Stimulated activated CD8-positive, alpha-beta memory T cell treated with anti-CD3 and anti-CD28 coated beads, Interleukin-4, amount 100 ng/mL, for 1 hour (primary cell): ENCODE measurements around the gene AIP.

Experiments used
- DNase-seq, 2 donors: peaks; one replicate each; pipeline ENCODE4 v3.0.0-alpha.2; 2020; ENCODE audit warnings: low read depth in 2 of 2, low spot score in 1 of 2

AIP gene

GRCh38 chr11:67482827-67483798 is at the start of gene AIP:
TSS of gene AIP (plus strand) at chr11:67483026. CDS start at chr11:67483159, 133 bp downstream.
- DNase-seq = peak; percentile 83 to 91

GRCh38 chr11:67433536-67434394 is 49.1 kb upstream of the AIP start:
- no peak for DNase-seq

GRCh38 chr11:67434395-67434881 is 48.4 kb upstream of the AIP start:
- no peak for DNase-seq

DNA sequence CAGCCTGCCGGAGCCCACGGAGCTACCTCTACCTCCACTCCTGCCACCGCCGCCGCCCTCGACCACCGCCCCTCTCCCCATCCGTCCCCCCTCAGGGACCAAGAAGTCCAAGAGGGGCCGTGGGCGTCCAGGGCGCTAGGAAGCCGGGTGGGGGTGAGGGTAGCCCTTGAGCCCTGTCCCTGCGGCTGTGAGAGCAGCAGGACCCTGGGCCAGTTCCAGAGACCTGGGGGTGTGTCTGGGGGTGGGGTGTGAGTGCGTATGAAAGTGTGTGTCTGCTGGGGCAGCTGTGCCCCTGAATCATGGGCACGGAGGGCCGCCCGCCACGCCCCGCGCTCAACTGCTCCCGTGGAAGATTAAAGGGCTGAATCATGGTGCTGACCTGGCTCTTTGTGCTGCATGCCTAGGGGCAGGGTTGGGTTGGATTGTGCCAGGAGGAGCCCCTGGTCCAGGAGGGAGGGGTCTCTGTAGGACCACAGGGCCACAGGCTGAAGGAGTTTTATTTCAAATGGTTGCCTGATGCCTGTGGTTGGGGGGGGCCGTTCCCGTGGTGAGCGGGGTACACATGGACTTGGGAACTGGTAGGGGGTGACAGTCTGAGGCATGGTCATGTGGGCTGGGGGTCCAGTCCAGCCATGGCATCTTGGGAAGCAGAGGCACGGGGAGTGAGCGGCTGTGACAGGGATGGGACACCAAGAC is 47.6 kb upstream of the AIP start:
- DNase-seq = no peak

GRCh38 chr11:67435727-67436458 is 46.9 kb upstream of the AIP start:
- no peak for DNase-seq

GRCh38 chr11:67436459-67437081 is 46.3 kb upstream of the AIP start:
- peak in 1 of 2 donors; percentile 35 for DNase-seq

- peak; percentile 62 to 71 for DNase-seq
Measured at GRCh38 chr11:67437082-67437808, 45.6 kb upstream of the AIP start, which contains the start of gene PTPRCAP. TSS of gene PTPRCAP (minus strand) at chr11:67437682. CDS start at chr11:67437619, 63 bp downstream.

DNA sequence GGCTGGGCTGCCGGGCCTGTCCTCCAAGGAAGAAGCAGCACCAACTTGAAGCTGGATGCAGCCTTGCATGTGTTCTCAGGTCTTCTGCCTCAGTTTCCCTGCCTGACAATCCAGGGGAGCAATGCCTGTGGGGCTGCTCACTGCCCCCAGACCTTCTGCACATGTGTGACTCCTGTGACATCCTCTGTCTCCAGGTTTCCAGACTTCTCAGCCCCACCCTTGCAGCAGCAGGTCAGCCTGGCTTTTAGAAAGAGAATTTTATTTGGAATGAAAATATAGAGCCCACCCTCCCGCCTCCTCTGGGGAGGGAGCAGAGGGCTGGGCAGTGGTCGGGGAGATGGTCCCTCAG is 45.0 kb upstream of the AIP start:
- DNase-seq = no peak

- DNase-seq = peak in 1 of 2 donors; percentile 50
Measured at GRCh38 chr11:67438158-67438902, 44.5 kb upstream of the AIP start.

DNA sequence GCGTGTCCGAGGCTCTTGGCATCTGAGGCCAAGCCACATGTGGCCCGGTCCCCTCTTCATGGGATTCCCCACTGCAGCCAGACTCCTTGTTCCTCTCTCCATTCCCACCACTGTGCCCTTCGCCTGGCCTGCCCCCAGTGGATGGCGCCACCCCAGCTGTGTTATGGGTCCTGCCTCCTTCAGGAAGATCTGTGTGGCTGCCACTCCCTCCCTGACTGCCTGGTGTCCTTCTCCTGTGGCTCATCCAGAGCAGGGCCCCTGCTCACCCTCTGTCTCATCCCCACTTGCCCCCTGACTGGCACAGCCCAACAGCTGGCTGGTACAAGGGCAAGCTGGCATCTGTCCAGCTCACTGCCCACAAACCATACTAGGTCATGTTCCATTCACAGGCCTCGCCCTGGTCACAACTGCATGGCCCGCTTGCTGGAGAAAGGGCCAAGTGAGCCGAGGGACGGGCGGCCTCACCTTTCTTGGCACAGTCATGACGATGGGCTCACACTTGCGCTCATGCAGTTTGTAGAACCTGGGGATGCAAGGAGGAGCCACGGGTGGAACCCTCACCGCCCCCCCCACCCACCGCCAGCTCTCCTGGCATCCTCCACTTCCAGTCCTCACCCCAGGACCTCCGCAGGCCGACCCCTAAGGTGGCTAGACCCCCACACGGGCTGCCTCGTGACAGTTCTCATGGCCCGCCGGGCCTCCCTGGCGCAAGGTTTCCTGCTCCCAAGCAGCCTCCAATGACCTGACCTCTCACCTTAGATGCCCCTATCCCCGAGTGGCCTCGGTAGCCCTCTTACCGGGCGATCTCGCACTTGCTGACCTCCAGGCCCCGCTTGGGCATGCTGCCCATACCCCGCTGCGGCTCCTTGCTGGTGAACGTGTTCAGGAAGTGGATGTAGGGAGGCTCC is 43.3 kb upstream of the AIP start:
- no peak for DNase-seq

GRCh38 chr11:67440229-67441097 is 42.4 kb upstream of the AIP start:
- no peak for DNase-seq

DNA sequence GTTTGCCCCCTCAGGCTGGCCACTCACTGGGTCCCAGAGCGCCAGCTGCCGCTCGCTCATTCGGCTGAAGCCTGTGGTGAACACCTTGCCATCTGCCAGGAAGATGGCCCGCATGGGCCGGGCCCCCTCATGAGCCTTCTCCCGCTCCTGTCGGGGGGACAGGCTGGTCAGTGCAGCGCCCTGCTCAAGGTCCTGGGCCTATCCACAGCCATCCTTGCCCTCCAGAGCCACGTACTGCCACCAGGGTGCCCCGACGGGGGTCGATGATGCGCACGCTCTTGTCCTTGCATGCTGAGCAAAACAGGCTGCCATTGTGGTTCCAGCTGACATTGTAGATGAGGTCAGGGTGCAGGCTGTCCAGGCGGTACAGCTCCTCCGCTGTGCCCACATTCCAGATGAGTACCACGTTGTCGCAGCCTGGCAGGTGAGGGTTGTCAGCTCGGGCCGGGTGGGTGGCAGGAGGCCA is 41.7 kb upstream of the AIP start:
- no peak for DNase-seq

DNA sequence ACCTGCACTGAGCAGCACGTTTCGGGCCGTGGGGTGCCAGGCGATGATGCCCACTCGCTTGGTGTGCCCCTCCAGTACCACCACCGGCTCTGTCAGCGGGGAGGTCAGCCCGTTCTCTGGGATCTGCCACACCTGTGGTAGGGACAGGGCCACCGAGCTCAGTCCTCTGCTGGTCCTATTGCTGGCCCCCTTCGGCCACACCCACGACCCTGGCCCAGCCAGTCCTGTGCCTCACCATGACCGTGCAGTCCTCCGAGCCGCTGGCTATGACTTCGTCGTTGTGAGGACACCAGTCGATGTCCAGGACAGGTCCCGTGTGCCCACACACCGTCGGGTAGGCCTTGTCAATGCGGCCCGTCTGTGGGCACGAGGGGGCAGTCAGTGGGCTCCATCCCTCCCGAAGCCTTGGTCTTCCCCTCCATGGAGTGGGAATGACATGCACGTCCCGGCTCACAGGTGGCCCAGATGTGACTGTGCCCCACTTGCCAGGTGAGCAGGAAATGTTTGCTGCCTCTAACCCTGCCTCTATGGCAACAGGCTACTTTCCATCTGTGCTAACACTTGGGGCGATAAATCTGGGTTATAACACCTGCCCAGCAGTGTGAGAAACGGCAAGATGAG is 41.0 kb upstream of the AIP start:
- no peak for DNase-seq

DNA sequence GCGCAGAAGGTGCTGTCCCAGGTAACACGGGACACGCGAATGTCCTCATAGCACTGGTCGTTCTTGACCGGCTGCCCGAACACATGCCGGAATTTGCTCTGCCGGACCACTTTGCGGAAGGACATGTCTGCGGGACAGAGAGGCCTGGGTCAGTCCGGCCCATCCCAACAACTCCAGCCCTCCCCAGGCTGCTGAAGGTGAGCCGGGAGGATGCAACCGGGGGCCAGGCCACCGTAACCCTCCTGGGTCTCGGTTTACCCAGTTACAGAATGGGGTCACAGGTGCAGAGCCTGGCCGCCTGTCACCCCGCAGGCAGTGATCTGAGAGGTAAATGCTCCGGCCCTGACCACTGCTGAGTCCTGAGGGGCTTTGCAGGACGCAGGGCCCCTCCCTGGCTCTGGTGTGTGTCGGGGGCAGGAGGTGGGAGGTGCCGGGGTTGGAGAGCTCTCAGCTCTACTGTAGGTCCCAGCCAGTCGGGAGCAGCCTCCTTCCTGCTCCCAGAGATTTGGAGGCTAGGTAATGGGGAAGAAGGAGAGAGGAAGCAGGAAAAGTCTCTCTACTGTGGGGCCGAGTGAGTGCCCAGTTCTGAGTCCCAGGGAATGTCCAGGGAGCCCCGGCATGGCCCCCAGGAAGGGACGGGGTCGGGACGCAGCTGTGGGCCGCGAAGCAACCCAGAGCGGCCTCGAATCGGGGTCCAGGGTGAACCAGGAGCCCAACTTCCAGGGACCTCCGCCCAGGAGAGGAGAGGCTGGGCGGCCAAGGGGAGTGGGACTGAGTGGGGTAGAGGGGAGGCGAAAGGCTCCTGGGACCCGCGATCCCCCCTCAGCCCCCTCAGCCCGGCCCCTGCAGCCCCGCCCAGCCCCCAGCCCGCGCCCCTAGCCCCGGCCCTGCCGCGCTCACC is 40.1 kb upstream of the AIP start:
- no peak for DNase-seq

DNA sequence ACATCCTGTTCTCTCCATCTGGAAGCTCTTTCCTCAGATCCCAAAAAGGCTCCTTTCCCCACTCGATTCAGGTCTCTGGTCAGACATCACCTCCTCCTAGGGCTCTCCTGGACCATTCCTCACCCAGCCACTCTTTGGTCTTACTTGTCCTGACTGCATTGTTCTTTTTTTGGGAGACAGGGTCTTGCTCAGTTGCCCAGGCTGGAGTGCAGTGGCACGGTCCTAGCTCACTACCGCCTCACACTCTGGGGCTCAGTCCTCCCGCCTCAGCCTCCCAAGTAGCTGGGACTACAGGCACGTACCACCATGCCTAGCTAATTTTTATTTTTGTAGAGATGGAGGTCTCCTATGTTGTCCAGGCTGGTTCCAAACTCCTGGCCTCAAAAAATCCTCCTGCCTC is 37.3 kb upstream of the AIP start:
- no peak for DNase-seq
